Small intestine (tissue), 7 donors: Measurements from ENCODE around the gene CACNB2. TPM values are rescaled to one million over a fixed set of nuclear protein-coding genes. Genes with fewer than 3 reads are reported as not detected.

Experiments used
- DNase-seq, 2 donors: peaks; one replicate each; pipeline versions ENCODE4 v3.0.0 to v3.0.0-alpha.2; 2013
- FAIRE-seq: peaks from 2 replicates; lab custom pipeline; 2012; peaks lifted over from hg19 to GRCh38; lab: Jason Lieb, UNC
- H3K27ac ChIP-seq, 3 donors: one replicate each; pipeline ENCODE4 v1.5.1; 2013; ENCODE audit warnings: low read length in 2 of 3, mild to moderate bottlenecking in 2 of 3, control low read depth in 1 of 3, inconsistent platforms in 1 of 3, low read depth in 1 of 3, moderate library complexity in 1 of 3
- H3K27me3 ChIP-seq, 3 donors: one replicate each; pipeline ENCODE4 v1.6.1; 2013; ENCODE audit warnings: low read length in 3 of 3, inconsistent platforms in 1 of 3; ENCODE audit not compliant: control insufficient read depth in 3 of 3, insufficient read depth in 3 of 3
- H3K36me3 ChIP-seq, 3 donors: one replicate each; pipeline ENCODE4 v1.6.1; 2013; ENCODE audit warnings: low read length in 3 of 3, inconsistent platforms in 1 of 3, low read depth in 1 of 3, mild to moderate bottlenecking in 1 of 3, moderate library complexity in 1 of 3; ENCODE audit not compliant: control insufficient read depth in 3 of 3, insufficient read depth in 2 of 3
- H3K4me1 ChIP-seq, 3 donors: one replicate each; pipeline ENCODE4 v1.6.1; 2013; ENCODE audit warnings: low read length in 2 of 3, inconsistent platforms in 1 of 3, low read depth in 1 of 3, mild to moderate bottlenecking in 1 of 3, moderate library complexity in 1 of 3; ENCODE audit not compliant: control insufficient read depth in 3 of 3, insufficient read depth in 2 of 3
- H3K4me3 ChIP-seq, 3 donors: one replicate each; pipeline ENCODE4 v1.5.1; 2013; ENCODE audit warnings: low read length in 3 of 3, control low read depth in 1 of 3, inconsistent platforms in 1 of 3, low read depth in 1 of 3, mild to moderate bottlenecking in 1 of 3, moderate library complexity in 1 of 3
- H3K9me3 ChIP-seq, 2 donors: one replicate each; pipeline ENCODE4 v1.6.1; 2013; ENCODE audit warnings: low read depth in 1 of 2, low read length in 1 of 2; ENCODE audit not compliant: control insufficient read depth in 2 of 2, insufficient read depth in 1 of 2
- WGBS, 3 donors: extraction: QIAGEN DNeasy Blood & Tissue Kit; methylation state at CpG; one replicate each; pipeline ENCODE4 v1.1.7; 2013; 5-methylcytosine and 5-hydroxymethylcytosine counted together
- polyA plus RNA-seq, 4 donors: library from polyadenylated mRNA; stranded (reverse) in 3 of 4; unstranded in 1 of 4; fragments of 200-250 nt in 3 of 4; fragments of 120-200 nt in 1 of 4; gene quantifications; one replicate each; pipeline versions ENCODE4 v1.2.1 to v1.2.3, GENCODE V29; 2013
- donor health status: healthy with polysubstance abuse.
- donor health status: control.
- donor health status: control.
- donor health status: Bipolar disorder and iron deficiency.
- donor health status: healthy.

Gene CACNB2
- polyA plus RNA-seq, 4 donors = 0.27 to 18.4 (median 2.3) TPM

DNA sequence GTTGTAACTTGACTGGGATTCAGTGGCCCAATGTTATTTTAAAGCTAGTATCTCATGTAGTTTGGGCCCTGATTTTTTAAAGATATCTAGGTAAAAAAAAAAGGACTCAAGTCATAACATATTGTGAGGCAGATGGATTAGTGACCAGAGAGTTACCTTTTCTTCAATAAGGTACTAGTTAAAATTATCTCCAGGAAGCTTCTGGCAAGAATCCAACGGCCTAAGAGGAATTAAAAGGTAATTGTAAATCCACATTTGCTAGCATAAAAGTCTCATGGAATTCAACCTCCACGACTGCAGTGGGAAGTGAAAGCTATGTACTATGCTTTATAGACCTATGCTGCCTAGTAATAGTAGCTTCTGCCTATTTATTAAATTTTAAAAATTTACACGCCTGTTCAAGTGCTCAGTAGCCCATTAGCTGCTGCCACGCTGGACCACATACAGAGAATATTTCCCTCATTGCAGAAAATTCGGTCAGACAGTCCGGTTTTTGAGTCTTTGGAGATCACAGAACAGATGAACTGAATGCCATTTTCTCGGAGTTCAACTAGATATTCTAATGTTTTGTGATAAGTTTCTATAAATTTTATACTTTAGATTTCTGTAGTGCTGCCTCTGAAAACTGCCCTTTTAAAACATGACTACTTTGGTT is 392.8 kb downstream of the CACNB2 start:
- no peaks in the 10 kb centered on the region for H3K27me3 ChIP-seq
- no peak for FAIRE-seq
- H3K4me1 ChIP-seq = no peaks in the 10 kb centered on the region
- 72 to 82% (median 81%) methylated on average over 7 of the region's 7 CpGs for WGBS, 3 donors
- peaks cover 0 to 10% of the 10 kb centered on the region in 2 donors for H3K9me3 ChIP-seq
- H3K4me3 ChIP-seq = no peak overlapping the region
- no peak for DNase-seq
- H3K36me3 ChIP-seq = peaks cover 2 to 10% (median 5%) of the 10 kb centered on the region in 3 donors
- H3K27ac ChIP-seq = no peak overlapping the region

DNA sequence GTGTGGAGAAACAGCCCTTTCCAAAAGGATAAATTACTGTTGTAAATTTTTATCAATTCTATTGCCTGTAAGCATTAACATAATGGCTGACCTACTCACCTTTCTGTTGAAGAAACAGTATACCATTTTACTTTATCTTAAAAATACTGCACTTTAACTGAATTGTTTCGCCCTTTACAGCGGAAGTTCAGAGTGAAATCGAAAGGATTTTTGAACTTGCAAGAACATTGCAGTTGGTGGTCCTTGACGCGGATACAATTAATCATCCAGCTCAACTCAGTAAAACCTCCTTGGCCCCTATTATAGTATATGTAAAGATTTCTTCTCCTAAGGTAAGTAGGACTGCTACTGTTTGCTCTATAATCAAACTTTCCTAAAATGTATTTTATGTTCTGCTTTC is 393.7 kb downstream of the CACNB2 start:
- Histone ChIP-seq H3K27me3 (no peaks in the 10 kb centered on the region), H3K27ac (no peak overlapping the region), H3K4me1 (no peaks in the 10 kb centered on the region), H3K4me3 (no peak overlapping the region), H3K36me3 (peaks cover 2 to 10% (median 10%) of the 10 kb centered on the region in 3 donors), H3K9me3 (peaks cover 0 to 10% of the 10 kb centered on the region in 2 donors)
- no peak for FAIRE-seq
- no peak for DNase-seq
- 89 to 98% (median 96%) methylated on average over 5 of the region's 5 CpGs for WGBS, 3 donors

DNA sequence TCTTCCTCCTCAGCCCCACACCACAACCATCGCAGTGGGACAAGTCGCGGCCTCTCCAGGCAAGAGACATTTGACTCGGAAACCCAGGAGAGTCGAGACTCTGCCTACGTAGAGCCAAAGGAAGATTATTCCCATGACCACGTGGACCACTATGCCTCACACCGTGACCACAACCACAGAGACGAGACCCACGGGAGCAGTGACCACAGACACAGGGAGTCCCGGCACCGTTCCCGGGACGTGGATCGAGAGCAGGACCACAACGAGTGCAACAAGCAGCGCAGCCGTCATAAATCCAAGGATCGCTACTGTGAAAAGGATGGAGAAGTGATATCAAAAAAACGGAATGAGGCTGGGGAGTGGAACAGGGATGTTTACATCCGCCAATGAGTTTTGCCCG is 399.1 kb downstream of the CACNB2 start:
- H3K4me3 ChIP-seq = no peak overlapping the region
- no peaks in the 10 kb centered on the region for H3K9me3 ChIP-seq
- no peak for DNase-seq
- no peaks in the 10 kb centered on the region for H3K27me3 ChIP-seq
- H3K4me1 ChIP-seq = no peaks in the 10 kb centered on the region
- no peak for FAIRE-seq
- no peak overlapping the region for H3K27ac ChIP-seq
- WGBS, 3 donors = 90 to 94% (median 90%) methylated on average over 22 of the region's 22 CpGs
- peaks cover 9 to 20% (median 15%) of the 10 kb centered on the region in 3 donors for H3K36me3 ChIP-seq

DNA sequence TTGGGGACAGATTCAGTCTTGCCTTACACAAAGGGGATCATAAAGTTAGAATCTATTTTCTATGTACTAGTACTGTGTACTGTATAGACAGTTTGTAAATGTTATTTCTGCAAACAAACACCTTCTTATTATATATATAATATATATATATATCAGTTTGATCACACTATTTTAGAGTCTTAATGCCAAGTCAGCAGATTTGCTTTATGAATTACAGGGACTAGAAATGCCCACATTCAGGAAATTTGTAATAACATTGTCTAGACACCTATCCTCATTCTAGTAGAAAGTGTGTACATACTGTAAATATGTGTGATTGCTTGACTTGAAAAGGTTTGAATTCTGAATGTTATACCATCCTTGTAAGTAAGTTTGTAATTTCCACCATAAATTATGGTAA is 400.0 kb downstream of the CACNB2 start:
- no peaks in the 10 kb centered on the region for H3K27me3 ChIP-seq
- H3K36me3 ChIP-seq = peaks cover 9 to 26% (median 15%) of the 10 kb centered on the region in 3 donors
- no peaks in the 10 kb centered on the region for H3K4me1 ChIP-seq
- H3K4me3 ChIP-seq = no peak overlapping the region
- no peaks in the 10 kb centered on the region for H3K9me3 ChIP-seq
- no peak for FAIRE-seq
- no peak for DNase-seq
- no peak overlapping the region for H3K27ac ChIP-seq

DNA sequence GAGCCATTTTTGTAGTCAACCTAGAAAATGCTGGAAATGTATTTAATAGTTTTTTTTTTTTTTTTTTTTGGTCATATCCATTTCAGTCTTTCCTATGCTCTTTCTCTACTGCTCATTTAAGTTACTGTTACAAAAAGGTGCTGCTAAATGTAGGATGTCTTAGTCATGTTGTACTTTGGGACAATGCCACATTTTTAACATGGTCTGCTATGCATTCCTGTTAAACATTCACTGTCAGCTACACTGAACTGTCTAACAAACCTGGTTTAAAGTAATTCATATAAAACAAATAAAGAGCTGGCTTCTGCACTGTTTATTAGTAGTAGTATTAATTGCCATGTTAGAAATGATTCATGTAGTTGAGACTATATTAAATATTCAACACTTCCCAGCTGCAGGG is 402.6 kb downstream of the CACNB2 start:
- no peak for DNase-seq
- FAIRE-seq = no peak
- Histone ChIP-seq H3K27ac (no peak overlapping the region), H3K4me1 (no peaks in the 10 kb centered on the region), H3K36me3 (peaks cover 6 to 23% (median 14%) of the 10 kb centered on the region in 3 donors), H3K9me3 (no peaks in the 10 kb centered on the region), H3K4me3 (no peak overlapping the region), H3K27me3 (no peaks in the 10 kb centered on the region)

DNA sequence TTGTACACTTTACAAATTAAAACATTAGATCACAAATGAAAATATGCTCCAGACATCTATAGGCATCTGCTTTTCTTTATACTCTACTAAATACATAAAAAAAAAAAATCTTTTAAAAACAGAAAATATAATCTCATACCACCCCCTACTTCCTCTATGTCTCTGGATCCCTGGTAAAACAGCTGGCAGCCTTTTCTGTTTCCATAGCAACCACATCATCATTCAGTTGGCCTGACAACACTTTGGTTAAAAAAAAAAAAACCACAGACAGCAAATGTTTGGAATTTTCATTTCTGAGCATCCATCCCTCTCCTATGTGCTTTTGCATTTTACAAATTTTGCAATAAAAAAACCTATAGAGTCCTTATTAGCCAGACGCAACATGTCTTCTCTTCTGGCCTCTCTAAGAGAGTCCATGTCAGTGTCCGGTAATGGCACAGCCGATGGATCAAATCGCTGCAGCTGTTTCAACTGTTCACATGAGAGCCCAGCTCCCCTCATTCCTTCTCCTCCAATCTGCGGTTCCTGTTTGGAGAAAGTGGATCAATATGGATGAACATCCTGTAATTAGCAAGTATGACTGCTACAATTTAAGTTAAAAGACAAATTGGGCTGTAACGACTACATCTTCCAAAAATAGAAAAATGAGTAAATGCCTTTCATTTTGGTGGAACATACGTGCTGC is 405.5 kb downstream of the CACNB2 start:
- no peak for FAIRE-seq
- 80 to 94% (median 93%) methylated on average over 7 of the region's 7 CpGs for WGBS, 3 donors
- Histone ChIP-seq H3K4me3 (no peak overlapping the region), H3K36me3 (peaks cover 5 to 14% (median 6%) of the 10 kb centered on the region in 3 donors), H3K4me1 (no peaks in the 10 kb centered on the region), H3K9me3 (no peaks in the 10 kb centered on the region), H3K27me3 (no peaks in the 10 kb centered on the region), H3K27ac (no peak overlapping the region)
- DNase-seq = no peak

DNA sequence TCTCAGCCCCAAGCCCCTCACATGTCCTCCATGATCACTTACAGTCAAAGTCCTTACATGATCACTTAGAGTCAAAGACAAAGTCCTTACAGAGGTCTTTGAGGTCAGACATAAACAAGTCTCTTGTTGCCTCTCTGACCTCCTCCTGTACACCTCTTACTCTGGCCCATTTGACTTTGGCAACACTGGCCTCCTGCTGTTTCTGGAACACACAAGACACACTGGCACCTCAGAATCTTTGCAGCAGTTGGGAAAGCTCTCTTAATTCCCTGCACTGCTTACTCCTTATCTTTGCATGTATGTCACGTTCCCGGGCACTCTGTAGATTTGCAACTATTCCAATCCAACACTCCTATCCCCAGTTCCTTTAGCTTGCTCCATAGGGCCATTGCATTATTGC is 408.9 kb downstream of the CACNB2 start:
- Histone ChIP-seq H3K4me3 (no peak overlapping the region), H3K36me3 (peaks cover 5 to 11% (median 9%) of the 10 kb centered on the region in 3 donors), H3K4me1 (no peaks in the 10 kb centered on the region), H3K9me3 (no peaks in the 10 kb centered on the region), H3K27ac (no peak overlapping the region), H3K27me3 (no peaks in the 10 kb centered on the region)
- FAIRE-seq = no peak
- no peak for DNase-seq
- WGBS, 3 donors = 90 to 97% (median 95%) methylated on average over 2 of the region's 2 CpGs

DNA sequence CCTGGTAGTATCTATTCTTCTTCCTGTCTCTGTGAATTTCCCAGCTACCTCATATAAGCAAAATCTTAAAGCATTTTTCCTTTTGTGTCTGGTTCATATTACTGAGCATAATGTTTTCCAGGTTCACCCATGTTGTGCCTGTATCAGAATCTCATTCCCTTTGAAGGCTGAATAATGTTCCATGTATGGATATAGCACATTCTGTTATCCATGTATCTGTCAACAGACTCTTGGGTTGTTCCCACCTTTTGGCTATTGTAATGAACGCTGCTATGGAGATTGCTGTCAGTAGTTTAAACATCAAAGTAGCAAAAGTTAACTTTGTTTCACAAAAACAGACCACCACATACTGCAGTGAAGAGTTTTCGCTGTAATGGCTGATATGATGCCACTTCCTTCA is 411.2 kb downstream of the CACNB2 start:
- Histone ChIP-seq H3K4me3 (no peak overlapping the region), H3K27me3 (no peaks in the 10 kb centered on the region), H3K4me1 (no peaks in the 10 kb centered on the region), H3K36me3 (peaks cover 3 to 13% (median 5%) of the 10 kb centered on the region in 3 donors), H3K9me3 (no peaks in the 10 kb centered on the region), H3K27ac (no peak overlapping the region)
- 97 to 100% (median 98%) methylated on average over 2 of the region's 2 CpGs for WGBS, 3 donors
- no peak for DNase-seq
- no peak for FAIRE-seq
